ENCODE data around the gene MESP1.
A peak's percentile ranks its signal among the peaks of the same experiment; 100 is the strongest.

The MESP1 gene

DNA sequence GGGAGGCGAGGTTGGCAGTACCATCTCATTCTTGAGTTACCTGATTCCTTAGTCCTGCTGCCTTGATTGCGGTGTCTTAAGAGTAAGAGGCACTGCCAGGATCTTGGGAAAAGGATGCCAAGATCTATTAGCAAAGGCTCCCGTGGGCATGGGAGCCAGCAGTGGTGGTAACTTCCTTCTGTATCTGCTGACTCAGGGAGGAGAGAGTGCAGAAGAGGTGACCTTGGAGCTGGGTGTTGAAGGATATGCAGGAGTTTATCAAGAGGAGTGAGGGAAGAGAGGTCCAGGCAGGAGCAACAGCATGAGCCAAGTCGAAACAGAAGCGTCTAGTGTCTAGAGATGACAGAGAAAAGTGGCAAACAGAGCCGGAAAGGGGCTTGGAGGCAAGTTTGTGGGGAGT lies 29.6 kb upstream of the MESP1 start:
- DNase-seq = no peak

DNA sequence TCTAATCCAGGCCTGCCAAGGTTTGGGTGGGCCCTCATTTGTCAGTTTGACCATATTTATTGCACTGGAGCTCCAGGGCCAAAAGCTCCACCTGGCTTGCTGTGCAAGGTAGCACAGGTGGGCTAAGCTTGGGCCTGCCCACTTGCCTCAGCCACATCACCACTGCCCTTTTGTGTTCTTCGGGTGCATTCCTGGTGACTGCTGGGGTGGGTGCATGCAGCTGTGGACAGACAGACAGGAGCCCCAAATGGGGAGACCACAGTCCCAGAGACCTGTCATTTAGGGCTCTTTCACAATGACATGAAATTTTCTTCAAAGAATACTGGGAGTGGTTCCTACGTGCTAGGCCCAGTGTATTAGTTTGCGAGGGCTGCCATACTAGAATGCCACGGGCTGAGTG lies 27.8 kb upstream of the MESP1 start:
- DNase-seq = no peak

DNA sequence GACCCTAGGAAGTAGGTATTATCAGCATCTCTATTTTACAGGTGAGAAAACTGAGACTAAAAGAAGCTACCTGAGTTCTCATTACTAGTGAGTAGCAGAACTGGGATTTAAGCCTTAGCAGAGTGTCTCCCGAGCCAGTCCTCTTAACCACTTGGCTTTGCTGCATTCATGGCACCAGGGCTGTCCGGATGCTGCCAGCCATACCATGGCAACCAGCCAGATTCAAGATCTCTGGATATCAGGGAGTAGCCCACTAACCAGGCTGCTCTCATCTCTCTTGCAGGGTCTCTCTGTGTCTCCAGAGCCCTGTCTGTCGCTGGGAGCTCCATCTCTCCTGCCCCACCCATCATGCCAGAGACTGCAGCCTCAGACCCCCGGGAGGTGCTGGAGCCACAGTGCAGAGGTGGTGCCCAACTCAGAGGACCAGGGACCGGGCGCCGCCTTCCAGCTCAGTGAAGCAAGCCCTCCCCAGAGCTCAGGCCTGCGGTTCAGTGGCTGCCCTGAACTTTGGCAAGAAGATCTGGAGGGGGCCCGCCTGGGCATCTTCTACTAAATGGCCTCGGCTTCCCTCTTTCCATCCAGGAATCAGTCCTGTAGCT lies 26.8 kb upstream of the MESP1 start:
- DNase-seq = no peak

DNA sequence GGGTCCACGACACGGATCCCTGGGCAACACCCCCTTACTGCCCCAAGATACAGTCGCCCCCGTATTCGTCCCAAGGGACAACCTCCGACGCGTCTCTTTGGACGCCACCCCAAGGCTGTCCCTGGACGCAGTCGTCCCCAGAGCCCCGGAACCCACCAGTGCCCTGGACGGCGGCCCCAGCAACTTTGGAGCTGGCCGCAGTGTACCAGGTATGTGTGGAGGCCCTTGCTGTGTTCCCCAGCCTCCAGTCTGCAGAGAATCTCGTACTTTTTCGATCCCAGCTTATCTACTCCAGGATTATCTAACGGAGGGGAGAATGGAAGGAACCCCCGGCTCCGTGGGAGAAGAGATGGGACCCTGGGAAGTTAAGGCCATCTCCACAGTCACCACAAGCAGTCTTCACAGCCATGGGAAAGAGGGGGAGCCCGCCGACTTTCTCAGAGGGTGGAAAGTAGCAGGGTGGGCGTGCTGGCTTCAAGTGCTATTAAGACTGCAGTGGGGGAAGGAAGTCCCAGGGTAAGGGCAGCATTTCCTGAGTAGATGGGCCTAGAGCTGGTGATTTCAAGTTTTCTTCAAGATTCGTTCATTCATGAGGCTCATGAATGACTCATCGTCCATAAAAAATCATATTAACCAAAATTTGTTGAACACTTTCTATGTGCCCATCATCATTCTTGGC lies 26.2 kb upstream of the MESP1 start:
- no peak for DNase-seq

DNA sequence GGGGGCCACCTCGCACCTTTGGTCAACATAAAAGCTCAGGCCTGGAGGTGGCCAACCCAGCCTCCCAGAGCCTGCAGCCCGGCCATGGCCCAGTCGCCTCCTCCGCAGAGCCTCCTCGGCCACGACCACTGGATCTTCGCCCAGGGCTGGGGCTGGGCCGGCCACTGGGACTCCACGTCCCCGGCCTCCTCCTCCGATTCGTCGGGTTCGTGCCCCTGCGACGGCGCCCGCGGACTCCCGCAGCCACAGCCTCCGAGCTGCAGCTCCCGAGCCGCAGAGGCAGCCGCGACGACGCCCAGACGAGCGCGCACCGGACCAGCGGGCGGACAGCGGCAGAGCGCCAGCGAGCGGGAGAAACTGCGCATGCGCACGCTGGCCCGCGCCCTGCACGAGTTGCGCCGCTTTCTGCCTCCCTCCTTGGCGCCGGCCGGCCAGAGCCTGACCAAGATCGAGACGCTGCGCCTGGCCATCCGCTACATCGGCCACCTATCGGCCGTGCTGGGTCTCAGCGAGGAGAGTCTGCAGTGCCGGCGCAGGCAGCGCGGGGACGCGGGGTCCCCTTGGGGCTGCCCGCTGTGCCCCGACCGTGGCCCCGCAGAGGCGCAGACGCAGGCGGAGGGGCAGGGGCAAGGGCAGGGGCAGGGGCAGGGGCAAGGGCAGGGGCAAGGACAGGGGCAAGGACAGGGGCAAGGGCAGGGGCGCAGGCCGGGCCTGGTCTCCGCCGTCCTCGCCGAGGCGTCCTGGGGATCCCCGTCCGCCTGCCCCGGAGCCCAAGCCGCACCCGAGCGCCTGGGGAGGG lies 25.4 kb upstream of the MESP1 start, which contains the start of gene MESP2:
Gene MESP2 (plus strand): TSS at position 59 of the 799 bp plus-strand sequence. CDS start 26 bp downstream, at position 85.
- peak; percentile 51 for DNase-seq

DNA sequence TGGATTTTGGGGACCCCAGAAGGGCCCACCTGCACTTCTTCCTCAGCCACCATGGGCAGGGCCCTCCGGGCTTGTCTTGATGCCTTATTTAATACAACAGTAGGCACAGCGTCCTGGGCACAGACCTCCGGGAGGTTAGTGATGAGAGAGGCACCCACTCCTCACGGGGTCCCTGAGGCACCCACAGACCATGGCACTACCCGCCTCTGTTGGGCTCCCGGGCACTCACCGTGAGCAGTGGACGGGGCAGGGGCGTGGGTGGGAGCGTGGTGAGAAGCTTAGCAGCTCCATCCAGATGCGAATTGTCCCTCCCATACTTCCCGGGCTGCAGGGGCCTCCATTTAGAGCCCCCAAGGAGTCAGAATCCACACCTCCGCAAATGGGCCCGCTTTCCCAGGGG lies 24.8 kb upstream of the MESP1 start:
- no peak for DNase-seq

DNA sequence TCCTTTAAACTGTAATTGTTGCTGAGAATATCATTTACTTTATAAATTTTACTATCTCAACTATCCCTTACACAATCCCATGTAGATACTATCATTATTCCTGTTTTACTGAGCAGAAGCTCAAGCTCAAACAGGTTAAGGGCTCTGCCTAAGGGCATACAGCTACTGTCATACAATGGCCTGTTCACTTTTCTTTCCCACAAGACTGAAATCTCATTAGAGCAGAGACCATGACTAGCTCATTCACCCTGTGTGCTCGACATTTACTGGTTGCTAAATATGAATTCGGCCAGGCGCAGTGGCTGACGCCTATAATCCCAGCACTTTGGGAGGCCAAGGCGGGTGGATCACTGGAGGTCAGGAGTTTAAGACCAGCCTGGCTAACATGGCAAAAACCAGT lies 23.4 kb upstream of the MESP1 start:
- DNase-seq = no peak

DNA sequence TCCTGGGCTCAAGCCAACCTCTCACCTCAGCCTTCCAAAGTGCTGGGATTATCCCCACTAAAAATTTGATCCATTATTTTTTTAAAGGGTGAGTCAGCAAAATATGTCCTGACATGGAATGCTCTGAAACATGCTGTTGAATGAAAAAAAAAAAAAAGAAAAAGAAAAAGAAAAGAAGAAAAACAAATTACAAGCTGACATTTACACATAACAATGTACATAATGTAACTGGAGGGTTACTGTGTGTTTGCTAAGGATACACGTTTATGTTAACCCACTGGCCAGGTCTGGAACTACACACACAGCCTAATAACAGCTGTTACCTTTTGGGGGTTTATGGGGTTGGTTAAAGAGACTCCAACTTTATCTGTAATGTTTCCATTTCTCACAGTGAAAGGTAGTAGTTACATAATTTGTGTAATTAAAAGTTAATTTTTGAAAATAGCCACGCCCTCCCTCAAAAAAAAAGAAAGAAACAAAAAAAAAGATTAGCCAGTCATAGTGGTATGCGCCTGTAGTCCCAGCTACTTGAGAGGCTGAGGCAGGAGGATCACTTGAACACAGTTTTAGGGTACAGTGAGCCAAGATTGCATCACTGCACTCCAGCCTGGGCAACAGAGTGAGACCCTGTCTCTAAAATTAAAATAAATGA lies 22.0 kb upstream of the MESP1 start:
- no peak for DNase-seq

DNA sequence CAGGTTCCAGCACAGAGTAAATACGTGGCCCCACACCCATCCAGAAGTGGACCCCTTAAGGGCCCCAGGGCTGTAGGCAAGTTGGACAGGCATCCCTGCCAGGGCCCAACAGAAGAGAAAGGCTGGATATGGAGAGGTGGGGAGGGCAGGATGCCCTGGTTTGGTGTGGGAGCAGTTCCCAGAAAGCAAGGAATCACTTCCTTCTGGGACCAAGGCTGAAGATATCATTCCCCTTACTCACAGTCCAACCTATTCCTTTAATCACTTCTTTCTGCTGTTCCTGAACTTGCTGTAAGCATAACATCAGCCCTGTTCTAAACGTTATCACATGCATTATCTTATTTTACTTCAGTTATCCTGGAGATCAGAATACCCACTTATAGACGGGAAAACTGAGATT lies 19.0 kb upstream of the MESP1 start:
- no peak for DNase-seq

DNA sequence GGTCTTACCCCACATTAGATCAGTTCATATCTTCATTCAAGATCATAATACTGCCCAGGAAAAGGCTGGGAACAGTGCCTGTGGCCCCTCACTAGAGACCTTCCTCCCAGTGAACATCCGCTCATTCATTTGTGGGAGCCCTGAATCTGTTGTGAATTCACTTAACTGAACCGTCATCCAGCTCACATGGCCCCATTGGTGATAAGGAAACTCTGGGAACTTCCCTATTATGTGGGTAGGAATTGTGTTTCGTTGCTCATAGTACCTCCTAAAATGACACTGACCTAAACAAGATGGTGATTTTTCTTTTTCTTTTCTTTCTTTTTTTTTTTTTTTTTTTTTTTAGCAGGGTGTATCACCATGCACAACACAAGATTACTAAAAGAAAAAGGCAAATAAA lies 18.3 kb upstream of the MESP1 start:
- no peak for DNase-seq

DNA sequence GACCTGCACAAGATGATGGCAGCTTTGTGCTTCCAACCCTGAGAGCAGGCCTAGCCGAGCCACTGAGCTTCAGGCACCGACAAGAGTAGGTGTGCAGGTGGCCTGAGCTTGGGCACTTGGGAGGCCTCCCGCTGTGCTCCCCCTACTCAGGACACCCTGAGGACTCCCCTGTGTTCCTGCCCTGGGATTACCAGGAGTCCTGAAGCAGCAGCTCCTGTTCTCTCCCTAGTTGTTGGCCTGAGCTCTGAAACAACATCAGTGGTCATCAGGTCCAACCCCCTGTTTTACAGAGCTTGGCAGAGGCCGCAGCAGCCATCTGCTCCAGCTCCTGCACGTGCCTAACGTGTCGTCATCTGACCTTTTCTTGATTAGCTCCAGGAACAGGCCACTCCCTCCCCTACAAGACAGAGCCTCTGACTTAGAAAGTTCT lies 17.0 kb upstream of the MESP1 start:
- DNase-seq = no peak

DNA sequence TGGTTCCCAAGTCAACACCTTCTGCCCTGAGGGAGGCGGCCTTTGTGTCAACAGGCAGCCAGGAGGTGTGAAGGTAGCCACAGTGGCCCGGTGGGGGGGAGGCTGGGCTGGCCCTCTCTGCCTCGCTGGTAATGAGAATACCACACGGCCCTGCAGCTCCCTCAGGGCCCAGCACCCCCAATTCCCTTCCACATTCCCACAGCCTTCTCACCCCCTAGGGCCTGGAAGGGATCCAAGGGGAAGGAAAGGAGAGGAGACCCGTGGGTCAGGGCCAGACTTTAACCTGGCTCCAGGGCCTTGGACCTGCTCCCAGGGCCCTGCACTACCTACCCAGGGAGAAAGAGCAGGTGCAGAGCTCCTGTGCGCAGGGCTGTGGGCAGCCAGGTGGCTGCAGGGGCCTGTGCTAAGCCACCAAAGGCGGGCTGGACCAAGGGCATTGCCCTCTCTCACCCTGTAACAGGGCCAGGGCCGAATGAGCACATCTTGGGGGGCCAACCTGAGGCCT lies 16.4 kb upstream of the MESP1 start:
- DNase-seq = no peak

DNA sequence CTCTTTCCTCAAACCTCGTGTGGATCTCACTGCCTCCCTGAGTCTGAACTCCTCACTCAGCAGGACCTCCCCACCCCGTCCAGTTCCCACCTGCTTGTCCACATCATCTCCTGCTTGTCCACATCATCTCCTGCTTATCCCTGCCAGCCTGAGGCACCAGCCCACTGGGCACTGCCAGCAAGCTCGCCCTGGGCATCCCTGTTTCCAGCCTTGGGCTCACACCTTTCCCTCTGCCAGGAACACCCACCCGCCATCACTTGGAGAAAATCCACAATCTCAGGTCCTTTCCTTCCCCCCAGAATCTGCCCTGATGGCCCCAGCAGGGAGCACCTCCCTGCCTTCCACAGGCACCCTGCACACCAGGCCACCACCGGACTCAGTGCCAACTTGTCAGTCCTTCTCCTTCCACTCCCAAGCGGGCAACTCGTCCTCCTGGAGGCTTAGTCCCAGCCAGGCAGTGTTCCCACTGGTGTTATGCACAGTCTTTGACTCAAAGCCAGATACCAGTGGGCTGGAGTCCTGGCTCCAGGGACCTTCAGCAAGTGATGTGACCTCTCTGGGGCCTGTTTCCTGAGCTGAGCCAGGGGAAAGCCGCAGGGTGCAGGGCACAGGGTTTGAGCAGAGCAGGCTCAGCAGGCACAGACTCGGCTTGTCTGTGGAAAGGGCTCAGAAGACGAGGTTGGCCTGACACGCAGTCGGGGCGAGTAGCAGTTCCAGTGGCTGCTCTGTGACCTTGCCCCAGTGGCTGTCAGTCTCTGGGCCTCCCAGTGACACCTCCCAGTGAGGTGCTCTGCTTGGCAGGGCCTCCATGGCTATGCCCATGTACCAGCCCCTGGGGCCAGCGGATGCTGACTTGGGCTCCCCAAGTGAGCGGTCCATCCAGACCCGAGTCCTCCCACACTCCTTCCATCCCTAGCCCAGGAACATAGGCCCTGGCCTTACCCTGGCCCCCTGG lies 15.6 kb upstream of the MESP1 start:
- DNase-seq = no peak

DNA sequence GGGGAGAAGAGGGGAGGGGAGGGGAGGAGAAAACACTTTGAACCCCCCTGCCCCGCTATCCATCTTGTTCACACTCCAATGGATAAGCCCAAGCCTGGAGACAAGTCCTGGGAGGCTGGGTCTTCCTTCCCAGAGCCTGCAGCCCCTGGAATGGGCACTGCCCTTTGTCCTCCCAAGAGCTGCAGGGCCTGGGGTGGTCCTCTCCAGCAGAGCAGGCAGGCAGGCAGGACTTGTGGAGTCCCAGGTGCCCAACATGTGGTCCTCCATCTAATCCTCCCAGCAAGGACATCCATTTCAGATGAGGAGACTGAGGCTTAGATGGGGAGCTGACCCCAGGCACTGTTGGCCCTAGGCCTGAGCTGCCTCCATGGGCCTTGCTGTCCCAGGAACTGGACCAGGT lies 14.6 kb upstream of the MESP1 start:
- DNase-seq = no peak

DNA sequence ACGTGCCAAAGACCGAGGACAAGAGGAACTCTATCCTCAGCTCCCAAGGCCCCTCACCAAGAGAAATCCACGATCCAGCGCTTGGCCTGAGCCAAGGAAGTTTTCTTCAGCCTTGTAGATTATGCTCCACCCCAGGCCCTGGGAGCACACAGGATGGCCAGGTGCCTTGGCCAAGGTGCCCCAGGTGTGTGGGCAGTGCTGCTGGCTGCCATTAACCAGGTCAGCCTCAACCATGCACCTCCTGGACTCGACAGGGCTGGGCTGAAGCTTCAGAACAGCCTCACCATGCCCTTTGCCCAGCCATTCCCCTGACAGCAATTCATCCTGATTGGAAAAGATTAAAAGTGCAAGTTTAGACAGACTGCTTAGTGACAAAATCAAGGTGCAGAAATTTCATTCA lies 10.9 kb upstream of the MESP1 start:
- DNase-seq = no peak

DNA sequence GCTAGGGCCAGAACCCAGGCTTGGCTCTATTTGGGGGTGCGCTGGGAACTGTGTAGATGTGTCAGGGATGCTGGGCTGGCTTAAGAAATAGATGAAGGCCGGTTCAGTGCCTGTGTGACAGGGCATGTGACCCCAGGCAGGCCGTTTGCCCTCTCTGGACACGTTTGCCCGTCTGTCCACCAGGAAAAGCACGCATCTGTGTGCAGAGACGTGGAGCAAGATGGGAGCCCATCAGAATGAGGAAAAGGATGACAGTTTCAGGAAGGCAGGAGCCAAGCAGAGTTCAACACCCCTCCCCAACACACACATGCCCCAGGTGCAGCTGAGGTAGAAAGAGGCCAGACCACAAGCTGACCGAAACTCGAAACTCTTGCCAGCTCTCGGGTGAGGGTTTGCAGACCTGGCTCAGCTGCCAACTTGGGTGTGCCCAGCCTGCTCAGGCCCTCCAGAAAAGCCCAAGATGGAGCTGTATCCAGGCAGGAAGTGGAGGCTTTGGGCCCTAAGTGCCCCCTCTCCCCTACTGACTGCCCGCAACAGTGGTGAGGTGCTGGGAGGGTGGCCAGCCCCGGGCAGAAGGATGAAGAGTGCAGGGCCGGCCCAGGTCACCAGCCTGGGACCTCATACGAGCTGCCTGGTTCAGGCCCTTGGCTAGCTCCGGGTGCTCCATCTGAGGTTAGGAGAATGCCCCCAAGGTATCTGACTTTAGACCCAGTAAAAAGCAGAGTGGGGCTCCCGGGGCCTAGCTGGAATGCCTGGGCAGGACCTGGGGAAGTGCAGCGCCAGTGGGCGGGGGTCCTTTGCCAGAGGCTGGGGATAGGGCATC lies 10.2 kb upstream of the MESP1 start:
- no peak for DNase-seq

DNA sequence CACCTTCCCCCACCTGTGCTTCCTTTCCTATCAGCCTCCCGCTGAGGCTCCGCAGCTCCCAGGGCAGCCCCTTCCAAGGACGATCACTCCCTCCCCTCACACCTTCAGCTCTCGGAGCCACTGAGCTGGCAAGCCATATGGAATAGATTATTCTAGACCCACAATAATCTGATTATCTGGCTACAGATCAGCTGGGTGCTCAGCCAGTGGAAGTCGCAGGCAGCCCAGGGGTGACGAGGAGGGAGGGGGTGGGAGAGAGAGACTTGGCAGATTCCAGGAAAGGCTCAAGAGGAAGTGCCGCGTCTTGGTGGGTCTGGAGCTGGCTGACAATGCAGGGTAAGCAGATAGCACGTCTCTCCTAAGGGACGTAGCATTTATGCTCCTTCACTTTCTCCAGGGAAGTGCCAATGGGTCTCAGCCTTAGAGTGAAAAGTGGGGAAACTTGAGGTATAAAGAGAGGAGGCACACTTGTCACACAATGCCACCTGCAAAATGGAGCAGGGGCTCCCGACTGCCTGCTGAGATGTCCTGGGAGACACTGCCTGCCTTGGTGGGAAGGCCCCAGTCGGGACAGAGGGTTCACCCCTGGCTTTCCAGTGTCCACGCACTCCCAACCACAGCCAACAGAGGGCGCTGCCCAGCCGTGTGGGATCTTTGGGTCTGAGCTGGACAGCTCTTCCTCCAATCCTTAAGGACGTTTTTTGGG lies 9.4 kb upstream of the MESP1 start:
- peak; percentile 65 for DNase-seq

DNA sequence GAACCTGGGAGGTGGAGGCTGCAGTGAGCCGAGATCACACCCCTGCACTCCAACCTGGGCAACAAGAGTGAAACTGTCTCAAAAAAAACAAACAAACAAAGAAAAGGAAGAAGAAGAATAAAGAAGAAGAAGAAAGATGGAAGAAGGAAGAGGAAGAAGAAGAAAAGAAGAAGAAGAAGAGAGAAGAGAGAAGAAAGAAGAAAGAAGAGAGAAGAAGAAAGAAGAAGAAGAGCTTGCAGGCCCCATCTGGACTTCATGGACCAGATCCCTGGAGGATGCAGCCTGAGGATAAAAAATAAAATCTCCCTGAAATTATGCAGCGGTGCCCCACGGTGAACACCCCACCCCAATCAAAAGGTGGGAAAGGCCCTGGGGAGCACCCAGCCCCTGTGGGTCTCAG lies 8.8 kb upstream of the MESP1 start:
- DNase-seq = no peak

DNA sequence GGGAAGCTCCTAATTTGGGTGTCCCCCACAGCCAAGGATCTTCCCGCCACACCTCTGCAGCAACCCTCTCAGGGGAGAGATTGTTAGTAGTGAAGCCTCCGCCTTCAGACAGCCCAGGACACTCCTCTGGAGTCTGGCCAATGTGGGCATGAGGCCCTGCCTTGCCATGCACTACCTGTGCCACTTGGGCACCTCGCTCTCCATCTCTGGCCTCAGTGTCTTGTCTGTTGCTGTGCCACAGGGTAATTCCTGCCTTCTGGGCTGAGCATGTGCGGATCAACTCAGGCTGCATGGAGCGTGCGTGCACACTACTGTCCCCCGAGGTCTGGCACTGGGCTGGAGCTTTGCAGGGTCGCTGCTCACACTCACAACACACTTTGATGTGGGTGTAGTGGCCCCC lies 7.9 kb upstream of the MESP1 start:
- DNase-seq = no peak

DNA sequence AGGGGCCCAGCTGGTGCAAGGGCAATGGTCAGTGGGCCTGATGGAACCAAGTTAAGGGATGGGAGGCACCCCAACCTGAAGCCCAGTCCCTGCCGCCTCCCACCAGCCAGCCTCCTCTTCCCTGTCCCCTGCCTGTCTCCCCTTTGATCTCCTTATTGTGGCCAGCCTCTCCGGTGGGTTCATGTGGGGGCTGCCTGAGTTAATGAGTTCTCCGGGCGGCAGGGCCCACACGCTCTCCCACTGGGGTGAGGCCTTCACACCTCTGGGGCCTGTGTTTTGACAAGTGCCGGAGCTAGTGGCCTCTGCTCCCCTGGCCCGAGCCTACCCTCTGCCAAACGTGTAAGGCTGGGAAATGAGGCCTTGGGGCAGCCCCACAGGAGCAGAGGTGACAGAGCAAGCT lies 7.2 kb upstream of the MESP1 start:
- no peak for DNase-seq

DNA sequence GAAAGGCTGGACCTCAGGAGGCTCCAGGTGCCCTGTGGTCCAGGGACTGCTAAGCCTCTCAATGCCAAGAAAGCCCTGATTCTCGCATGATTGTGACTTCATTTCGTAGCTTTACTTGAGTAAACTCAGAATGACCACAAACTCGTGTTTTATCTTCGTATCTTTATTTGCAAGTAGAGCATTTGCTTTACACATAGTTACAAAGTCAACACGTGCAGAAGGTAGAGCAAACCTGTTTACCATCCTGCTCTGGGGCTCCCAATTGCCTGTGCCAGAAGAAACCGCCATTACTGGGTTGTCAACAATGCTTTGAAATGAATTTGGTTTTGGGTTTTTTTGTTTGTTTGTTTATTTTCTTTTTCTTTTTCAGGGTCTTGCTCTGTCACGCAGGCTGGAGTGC lies 5.8 kb upstream of the MESP1 start:
- no peak for DNase-seq
